Measurements from ENCODE around the gene RASGRP3. TPM values are rescaled to one million over a fixed set of nuclear protein-coding genes. Genes with fewer than 3 reads are reported as not detected.

The RASGRP3 gene
- total and polyA plus RNA-seq, 12 donors, result 14.9 to 77.4 (median 64.4) TPM

- H3K27ac ChIP-seq, result no peak overlapping the region
- no peaks in the 10 kb centered on the region for H3K27me3 ChIP-seq
- no peak for TF ChIP-seq CTCF (IDR thresholded peaks at IDR 0.05)
- H3K36me3 ChIP-seq, result peaks cover 0 to 38% (median 0%) of the 10 kb centered on the region in 9 donors
- intact Hi-C loops (cut with DNase I), result no loop called here
- peaks cover 0 to 5% (median 0%) of the 10 kb centered on the region in 9 donors for H3K4me1 ChIP-seq
- ATAC-seq, result no peak
- WGBS, 2 donors, result 0 to 70% methylated on average over 1 of the region's 1 CpG
- DNase-seq, result no peak
- H3K9me3 ChIP-seq, result peaks cover 0 to 37% (median 17%) of the 10 kb centered on the region in 11 donors
- H3K4me3 ChIP-seq, result no peak overlapping the region
These were observed 25.2 kb upstream of the RASGRP3 start for GRCh38 chr2:33451214-33451613.

DNA sequence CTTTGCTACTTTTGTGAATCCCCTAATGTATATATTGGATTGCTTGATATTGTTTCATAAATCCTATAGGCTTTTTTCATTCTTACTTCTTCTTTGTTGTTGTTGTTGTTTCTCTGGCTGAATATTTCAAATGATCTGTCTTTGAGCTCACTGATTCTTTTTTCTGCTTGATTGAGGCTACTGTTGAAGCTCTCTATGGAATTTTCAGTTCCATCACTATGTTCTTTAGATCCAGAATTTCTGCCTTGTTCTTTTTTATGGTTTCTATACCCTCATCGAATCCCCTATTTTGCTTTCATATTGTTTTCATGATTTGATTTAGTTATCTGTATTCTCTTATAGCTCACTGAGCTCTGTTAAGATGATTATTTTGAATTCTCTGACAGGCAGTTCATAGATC is 24.6 kb upstream of the RASGRP3 start:
- no peaks in the 10 kb centered on the region for H3K27me3 ChIP-seq
- TF ChIP-seq CTCF (IDR thresholded peaks at IDR 0.05), result no peak
- H3K9me3 ChIP-seq, result peaks cover 0 to 37% (median 17%) of the 10 kb centered on the region in 11 donors
- H3K4me3 ChIP-seq, result no peak overlapping the region
- DNase-seq (no peak), ATAC-seq (no peak)
- peaks cover 0 to 5% (median 0%) of the 10 kb centered on the region in 9 donors for H3K4me1 ChIP-seq
- H3K36me3 ChIP-seq, result peaks cover 0 to 38% (median 0%) of the 10 kb centered on the region in 9 donors
- intact Hi-C loops (cut with DNase I), result no loop called here
- 96 to 97% methylated on average over 1 of the region's 1 CpG for WGBS, 2 donors
- H3K27ac ChIP-seq, result no peak overlapping the region

GRCh38 chr2:33452545-33452944 is 23.9 kb upstream of the RASGRP3 start:
- no peak overlapping the region for H3K27ac ChIP-seq
- H3K4me1 ChIP-seq, result peaks cover under 1 to 10% (median 5%) of the 10 kb centered on the region in 9 donors
- ATAC-seq (peak in 2 of 8 donors; percentile 9 to 36), DNase-seq (no peak)
- intact Hi-C loops (cut with DNase I), result no loop called here
- TF ChIP-seq CTCF (IDR thresholded peaks at IDR 0.05), result no peak
- H3K27me3 ChIP-seq, result no peaks in the 10 kb centered on the region
- no peak overlapping the region for H3K4me3 ChIP-seq
- H3K9me3 ChIP-seq, result peaks cover 0 to 37% (median 17%) of the 10 kb centered on the region in 11 donors
- H3K36me3 ChIP-seq, result peaks cover 0 to 38% (median 0%) of the 10 kb centered on the region in 9 donors

- Histone ChIP-seq H3K27ac (no peak overlapping the region), H3K9me3 (peaks cover 0 to 37% (median 17%) of the 10 kb centered on the region in 11 donors), H3K4me3 (no peak overlapping the region), H3K27me3 (no peaks in the 10 kb centered on the region), H3K36me3 (peaks cover 0 to 25% (median 0%) of the 10 kb centered on the region in 9 donors), H3K4me1 (peaks cover 3 to 22% (median 9%) of the 10 kb centered on the region in 9 donors)
- intact Hi-C loops (cut with DNase I), result no loop called here
- DNase-seq (no peak), ATAC-seq (no peak)
- no peak for TF ChIP-seq CTCF (IDR thresholded peaks at IDR 0.05)
These were observed 22.5 kb upstream of the RASGRP3 start for GRCh38 chr2:33453905-33454479.

All from heart right ventricle (tissue), 16 donors.